Stimulated activated CD4-positive, alpha-beta T cell treated with anti-CD3 and anti-CD28 coated beads, Interleukin-2, amount 100 ng/mL, for 48 hours (primary cell): ENCODE results near the gene INTS11.
A peak's percentile ranks its signal among the peaks of the same experiment; 100 is the strongest.

Source experiments
- DNase-seq, 2 donors: peaks; one replicate each; pipeline ENCODE4 v3.0.0-alpha.2; 2020

The INTS11 gene

GRCh38 chr1:1342584-1343115 lies 18.2 kb upstream of the INTS11 start:
- DNase-seq: no peak

GRCh38 chr1:1342061-1342562 lies 17.7 kb upstream of the INTS11 start:
- no peak for DNase-seq

- DNase-seq: no peak
Measured at GRCh38 chr1:1341549-1342021, 17.1 kb upstream of the INTS11 start.

GRCh38 chr1:1340791-1341548 lies 16.5 kb upstream of the INTS11 start:
- DNase-seq: no peak

- no peak for DNase-seq
Measured at GRCh38 chr1:1340185-1340584, 15.7 kb upstream of the INTS11 start.

- no peak for DNase-seq
Measured at GRCh38 chr1:1338278-1338677, 13.8 kb upstream of the INTS11 start.

- peak; percentile 35 to 58 for DNase-seq
Measured at GRCh38 chr1:1337793-1338147, 13.3 kb upstream of the INTS11 start.

- no peak for DNase-seq
Measured at GRCh38 chr1:1336931-1337792, 12.7 kb upstream of the INTS11 start.

- DNase-seq: no peak
Measured at GRCh38 chr1:1336446-1336845, 12.0 kb upstream of the INTS11 start.

- DNase-seq: no peak
Measured at GRCh38 chr1:1335792-1336248, 11.4 kb upstream of the INTS11 start.

GRCh38 chr1:1335283-1335682 lies 10.8 kb upstream of the INTS11 start:
- no peak for DNase-seq

GRCh38 chr1:1334835-1335234 lies 10.4 kb upstream of the INTS11 start:
- DNase-seq: no peak

GRCh38 chr1:1333551-1334241 lies 9.2 kb upstream of the INTS11 start:
- no peak for DNase-seq

- no peak for DNase-seq
Measured at GRCh38 chr1:1332774-1333480, 8.5 kb upstream of the INTS11 start.

GRCh38 chr1:1332031-1332755 lies 7.7 kb upstream of the INTS11 start:
- no peak for DNase-seq

GRCh38 chr1:1331068-1331965 lies 6.9 kb upstream of the INTS11 start, which contains the start of gene TAS1R3:
Gene TAS1R3, plus strand, starts transcription at chr1:1331280. Its CDS starts 66 bp downstream, at chr1:1331346.
- no peak for DNase-seq

- DNase-seq: no peak
Measured at GRCh38 chr1:1330366-1331067, 6.1 kb upstream of the INTS11 start.

GRCh38 chr1:1329304-1330210 lies 5.1 kb upstream of the INTS11 start:
- DNase-seq: no peak

- DNase-seq: no peak
Measured at GRCh38 chr1:1328254-1328653, 3.8 kb upstream of the INTS11 start.
